Ovary (tissue), 3 donors: ENCODE measurements around the gene ACVR2A.

Source experiments
- EP300 ChIP-seq: sonication (generic); formaldehyde crosslinking; IDR thresholded peaks from one replicate; pipeline ENCODE4 v1.6.1; 2017; ENCODE audit warnings: antibody characterized with exemption
- TF ChIP-seq, protein P1 (sequence below), 3 donors: fragments of 450-650 bp in 2 of 3; fragments of 200-600 bp in 1 of 3; IDR thresholded peaks; one replicate each; pipeline versions ENCODE4 v1.5.1 to v1.8.0; 2016 to 2022; ENCODE audit warnings: antibody characterized with exemption in 3 of 3, mild to moderate bottlenecking in 1 of 3
- donor health status: DM: no; HTN: no; CAD: no.

DNA sequence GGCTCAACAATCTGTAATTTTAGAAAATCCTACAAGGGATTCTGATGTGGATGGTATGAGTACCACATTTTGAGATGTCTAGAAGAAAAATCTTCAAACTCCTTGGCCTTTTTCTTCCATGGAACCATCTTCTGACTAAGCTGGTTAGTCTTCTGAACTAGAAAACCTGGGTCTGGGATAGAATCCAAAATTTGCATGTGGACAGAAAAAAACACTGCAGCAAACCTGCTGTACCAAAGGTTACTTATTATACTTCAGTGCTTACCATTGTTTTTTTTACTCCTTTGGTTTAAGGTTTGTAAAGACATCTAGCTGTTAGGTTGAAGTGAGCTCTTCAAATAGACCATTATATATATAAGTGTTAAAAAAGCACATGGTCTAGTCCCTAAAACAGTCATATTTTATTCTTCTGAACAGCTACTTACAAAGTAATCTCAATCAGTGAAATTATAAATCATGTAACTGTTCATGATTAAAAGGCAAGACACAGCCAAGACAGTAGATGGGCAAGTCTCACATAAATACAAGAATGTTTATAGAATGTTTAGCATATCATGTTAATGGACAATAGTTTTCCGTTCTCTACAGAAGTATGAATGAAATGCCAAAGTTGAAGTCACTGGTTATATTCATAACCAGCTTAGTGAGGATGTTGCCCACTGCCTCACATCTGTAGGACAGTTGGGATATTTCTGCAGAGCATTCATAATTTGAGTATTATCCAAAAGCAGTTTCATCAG lies 90.2 kb downstream of the ACVR2A start:
- TF ChIP-seq, protein P1, sequence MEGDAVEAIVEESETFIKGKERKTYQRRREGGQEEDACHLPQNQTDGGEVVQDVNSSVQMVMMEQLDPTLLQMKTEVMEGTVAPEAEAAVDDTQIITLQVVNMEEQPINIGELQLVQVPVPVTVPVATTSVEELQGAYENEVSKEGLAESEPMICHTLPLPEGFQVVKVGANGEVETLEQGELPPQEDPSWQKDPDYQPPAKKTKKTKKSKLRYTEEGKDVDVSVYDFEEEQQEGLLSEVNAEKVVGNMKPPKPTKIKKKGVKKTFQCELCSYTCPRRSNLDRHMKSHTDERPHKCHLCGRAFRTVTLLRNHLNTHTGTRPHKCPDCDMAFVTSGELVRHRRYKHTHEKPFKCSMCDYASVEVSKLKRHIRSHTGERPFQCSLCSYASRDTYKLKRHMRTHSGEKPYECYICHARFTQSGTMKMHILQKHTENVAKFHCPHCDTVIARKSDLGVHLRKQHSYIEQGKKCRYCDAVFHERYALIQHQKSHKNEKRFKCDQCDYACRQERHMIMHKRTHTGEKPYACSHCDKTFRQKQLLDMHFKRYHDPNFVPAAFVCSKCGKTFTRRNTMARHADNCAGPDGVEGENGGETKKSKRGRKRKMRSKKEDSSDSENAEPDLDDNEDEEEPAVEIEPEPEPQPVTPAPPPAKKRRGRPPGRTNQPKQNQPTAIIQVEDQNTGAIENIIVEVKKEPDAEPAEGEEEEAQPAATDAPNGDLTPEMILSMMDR (IDR thresholded peaks at IDR 0.05): no peak
- TF ChIP-seq EP300: no peak
